Tibial artery (tissue), 4 donors: ENCODE measurements around the gene C14orf119.

Source experiments
- DNase-seq, 2 donors: peaks; one replicate each; pipeline ENCODE4 v3.0.0-alpha.2; 2019
- H3K27ac ChIP-seq, 2 donors: fragments of 200-600 bp; sonication (generic) in 1 of 2; 1 replicate in 1 of 2; 2 replicates in 1 of 2; pipeline ENCODE4 v1.5.1; 2018 to 2019; ENCODE audit warnings: mild to moderate bottlenecking in 1 of 2
- H3K27me3 ChIP-seq, 2 donors: fragments of 200-600 bp; sonication (generic) in 1 of 2; one replicate each; pipeline versions ENCODE4 v1.5.1 to v1.6.0; 2016 to 2019
- H3K36me3 ChIP-seq, 3 donors: fragments of 200-600 bp; sonication (generic) in 2 of 3; one replicate each; pipeline ENCODE4 v1.5.1; 2016 to 2019; ENCODE audit warnings: mild to moderate bottlenecking in 2 of 3
- H3K4me1 ChIP-seq, 4 donors: fragments of 200-600 bp; sonication (generic) in 2 of 4; 1 replicate in 3 of 4; 2 replicates in 1 of 4; pipeline ENCODE4 v1.5.1; 2016 to 2019
- H3K4me3 ChIP-seq, 2 donors: fragments of 200-600 bp; sonication (generic) in 1 of 2; 1 replicate in 1 of 2; 2 replicates in 1 of 2; pipeline ENCODE4 v1.5.1; 2018 to 2019; ENCODE audit warnings: mild to moderate bottlenecking in 2 of 2
- H3K9me3 ChIP-seq, 3 donors: fragments of 200-600 bp; sonication (generic) in 1 of 3; one replicate each; pipeline ENCODE4 v1.5.1; 2016 to 2019
- CTCF ChIP-seq, 2 experiments: fragments of 200-600 bp in 1 of 2; fragments of 450-650 bp in 1 of 2; IDR thresholded peaks; one replicate each; pipeline ENCODE4 v1.5.1; 2017 to 2019; ENCODE audit warnings: antibody characterized with exemption in 2 of 2, mild to moderate bottlenecking in 1 of 2, moderate library complexity in 1 of 2
- intact Hi-C: fragments of 100-400 bp; cut with DNase I; formaldehyde crosslinking; loops from one replicate; pipeline ENCODE4 v1.15.0; 2023; ENCODE audit warnings: low total_unique reads

C14orf119 gene

DNA sequence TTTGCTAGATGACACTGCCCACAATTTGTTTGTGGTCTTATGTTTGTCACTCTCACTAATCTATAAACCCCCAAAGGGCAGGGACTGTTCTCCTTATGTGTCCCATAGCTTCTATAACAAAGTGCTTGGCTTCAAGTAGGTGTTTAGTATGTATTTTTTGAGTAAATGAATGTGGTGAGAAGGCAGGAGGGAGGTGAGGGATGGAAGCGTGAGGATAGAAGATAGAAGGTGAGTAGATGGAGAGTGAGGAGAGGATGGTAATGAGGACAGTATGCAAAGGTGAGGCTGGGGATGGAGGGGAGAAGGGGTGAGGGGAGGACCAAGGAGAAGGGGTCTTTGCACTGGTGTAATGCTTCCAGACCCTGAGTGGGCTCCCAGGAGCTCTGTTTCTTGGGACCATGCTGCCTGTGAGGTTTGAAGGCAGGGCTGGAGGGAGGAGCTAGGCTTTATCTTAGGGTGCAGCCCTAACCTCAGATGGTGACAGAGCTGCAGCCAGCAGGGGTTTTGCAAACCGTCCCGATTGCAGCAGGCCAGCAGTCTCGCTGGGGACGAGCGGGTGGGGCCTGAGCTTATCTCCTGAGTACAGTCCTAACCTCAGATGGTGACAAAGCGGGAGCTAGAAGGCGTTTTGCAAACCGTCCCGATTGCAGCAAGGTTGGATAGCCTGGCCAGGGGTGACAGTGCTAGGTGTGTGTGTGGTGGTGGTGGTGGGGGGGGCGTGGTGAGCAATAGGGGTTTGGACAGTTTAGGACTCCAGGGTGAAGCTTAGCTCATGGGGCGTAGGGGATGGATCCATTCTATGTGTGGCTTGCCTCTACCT, 17.3 kb downstream of the C14orf119 start:
- H3K9me3 ChIP-seq: no peaks in the 10 kb centered on the region
- no peak overlapping the region for H3K4me3 ChIP-seq
- intact Hi-C loops: no loop called here
- H3K36me3 ChIP-seq: no peaks in the 10 kb centered on the region
- peaks cover 0 to 7% (median 0%) of the 10 kb centered on the region in 4 donors for H3K4me1 ChIP-seq
- H3K27ac ChIP-seq: no peak overlapping the region
- DNase-seq: peak in 1 of 2 donors; percentile 60
- peaks cover 0 to 33% of the 10 kb centered on the region in 2 donors for H3K27me3 ChIP-seq
- TF ChIP-seq CTCF (IDR thresholded peaks at IDR 0.05): no peak

DNA sequence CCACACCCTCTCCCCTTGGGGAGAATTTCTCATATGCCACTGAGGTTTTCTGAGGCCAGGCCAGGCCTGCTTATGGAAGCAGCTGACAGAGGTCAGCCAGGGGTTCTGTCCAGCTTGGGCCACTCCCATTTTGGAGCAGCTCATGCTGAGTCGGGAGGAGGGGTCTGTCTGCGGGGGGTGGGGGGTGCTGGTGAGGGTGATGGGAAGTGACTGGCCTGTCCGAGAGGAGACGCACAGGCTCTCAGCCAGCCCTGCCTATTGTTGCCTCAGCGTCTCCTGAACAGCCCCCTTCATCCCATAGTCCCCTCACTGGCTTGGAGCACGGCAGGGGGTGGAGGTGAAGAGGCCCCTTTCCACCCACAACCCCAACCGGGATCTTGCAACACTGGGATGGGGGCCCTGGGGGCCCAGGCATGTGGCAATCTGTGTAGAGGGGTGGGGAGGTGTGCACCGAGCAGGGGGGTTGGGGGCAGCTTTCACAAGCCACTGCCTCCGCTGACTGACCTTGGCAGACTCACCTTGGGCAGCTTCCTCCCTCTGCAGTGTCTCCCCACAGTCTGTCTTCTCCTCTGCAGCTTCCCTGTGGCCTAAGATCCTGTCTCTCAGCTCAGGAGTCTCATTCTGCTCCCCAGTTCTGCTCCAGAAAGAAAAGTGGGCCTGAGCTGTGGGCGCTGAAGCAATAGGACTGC, 18.3 kb downstream of the C14orf119 start:
- Histone ChIP-seq H3K27me3 (peaks cover 0 to 35% of the 10 kb centered on the region in 2 donors), H3K4me3 (no peak overlapping the region), H3K36me3 (no peaks in the 10 kb centered on the region), H3K27ac (no peak overlapping the region), H3K9me3 (no peaks in the 10 kb centered on the region), H3K4me1 (peaks cover 0 to 7% (median 0%) of the 10 kb centered on the region in 4 donors)
- peak in 1 of 2 donors; percentile 48 for DNase-seq
- intact Hi-C loops: no loop called here
- TF ChIP-seq CTCF (IDR thresholded peaks at IDR 0.05): no peak

DNA sequence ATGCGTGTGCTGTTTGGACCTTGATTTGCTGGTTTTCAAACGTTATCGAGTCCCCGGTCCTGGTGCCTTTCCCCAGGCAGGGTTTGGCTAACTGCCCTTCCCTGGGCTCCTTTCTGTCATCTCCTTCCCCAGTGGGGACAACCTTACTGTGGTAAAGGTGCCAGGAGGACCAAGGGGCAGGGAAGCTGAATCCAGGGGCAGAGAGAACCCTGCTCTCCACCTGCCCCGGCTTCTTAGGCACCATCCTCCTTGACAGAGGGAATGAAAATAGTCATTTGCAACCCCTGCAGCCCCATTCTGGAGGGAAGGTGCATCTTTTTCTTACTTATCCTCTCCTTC, 18.8 kb downstream of the C14orf119 start:
- no peaks in the 10 kb centered on the region for H3K36me3 ChIP-seq
- no peak overlapping the region for H3K4me3 ChIP-seq
- no peak for TF ChIP-seq CTCF (IDR thresholded peaks at IDR 0.05)
- H3K27ac ChIP-seq: no peak overlapping the region
- no peaks in the 10 kb centered on the region for H3K9me3 ChIP-seq
- DNase-seq: peak in 1 of 2 donors; percentile 46
- H3K4me1 ChIP-seq: peaks cover 0 to 7% (median 0%) of the 10 kb centered on the region in 4 donors
- intact Hi-C loops: no loop called here
- peaks cover 0 to 36% of the 10 kb centered on the region in 2 donors for H3K27me3 ChIP-seq

DNA sequence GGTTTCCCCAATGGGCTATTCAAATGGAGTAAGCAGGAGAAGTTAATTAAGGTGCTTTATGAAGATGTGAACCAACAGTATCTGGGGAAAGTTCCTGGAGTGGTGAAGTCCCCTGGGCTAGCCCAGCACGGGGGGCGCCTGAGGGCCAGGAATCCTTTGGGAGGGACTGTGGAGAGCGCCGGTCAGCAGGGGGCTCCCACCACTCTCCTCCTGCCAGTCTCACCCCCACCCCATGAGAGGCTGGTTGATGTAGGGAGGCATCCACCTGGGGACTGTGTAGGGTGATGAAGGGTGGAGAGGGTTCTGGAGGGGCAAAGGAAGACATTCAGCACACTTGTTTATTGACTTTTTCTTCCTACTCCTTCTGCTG, 19.3 kb downstream of the C14orf119 start:
- intact Hi-C loops: no loop called here
- H3K9me3 ChIP-seq: no peaks in the 10 kb centered on the region
- H3K36me3 ChIP-seq: no peaks in the 10 kb centered on the region
- no peak overlapping the region for H3K4me3 ChIP-seq
- peak in 1 of 2 donors; percentile 44 for DNase-seq
- H3K4me1 ChIP-seq: peaks cover 0 to 7% (median 0%) of the 10 kb centered on the region in 4 donors
- no peak for TF ChIP-seq CTCF (IDR thresholded peaks at IDR 0.05)
- peaks cover 0 to 36% of the 10 kb centered on the region in 2 donors for H3K27me3 ChIP-seq
- H3K27ac ChIP-seq: no peak overlapping the region

DNA sequence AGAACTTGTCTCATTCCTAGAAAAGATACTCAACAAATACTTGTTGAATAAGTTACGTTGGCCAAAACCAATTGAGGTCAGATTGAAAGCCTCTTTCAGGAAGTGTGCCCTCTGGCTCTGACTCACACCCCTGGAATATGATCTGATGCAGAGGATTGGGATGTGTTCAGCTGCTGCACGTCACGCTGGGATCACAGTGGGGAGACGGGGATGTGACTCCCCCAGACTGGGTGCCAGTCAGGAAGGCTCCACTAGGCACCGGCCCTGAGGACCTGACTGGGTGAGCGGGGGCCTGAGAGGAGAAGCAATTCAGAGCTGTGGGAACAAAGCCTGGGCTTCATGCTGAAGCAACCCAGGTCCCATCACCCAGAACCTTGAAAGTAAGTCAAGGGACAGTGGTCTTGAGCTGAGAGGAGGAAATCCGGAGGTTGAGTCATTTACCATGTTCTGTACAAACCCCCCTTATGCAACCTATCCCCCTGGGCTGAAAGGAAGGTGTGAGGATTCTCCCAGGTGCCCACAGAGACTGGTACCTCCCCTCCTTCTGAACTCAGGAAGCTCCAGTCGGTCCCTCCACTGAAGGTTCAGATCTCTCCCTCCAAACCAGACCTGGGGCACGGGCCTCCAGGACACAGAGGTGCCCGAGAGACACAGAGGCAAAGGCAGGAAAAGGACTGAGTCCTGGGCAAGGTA, 19.9 kb downstream of the C14orf119 start:
- no peak for TF ChIP-seq CTCF (IDR thresholded peaks at IDR 0.05)
- H3K27ac ChIP-seq: no peak overlapping the region
- no peaks in the 10 kb centered on the region for H3K36me3 ChIP-seq
- H3K4me3 ChIP-seq: no peak overlapping the region
- H3K27me3 ChIP-seq: peaks cover 0 to 36% of the 10 kb centered on the region in 2 donors
- H3K4me1 ChIP-seq: peaks cover 0 to 7% (median 0%) of the 10 kb centered on the region in 4 donors
- peak in 1 of 2 donors; percentile 64 for DNase-seq
- intact Hi-C loops: no loop called here
- H3K9me3 ChIP-seq: no peaks in the 10 kb centered on the region
